Muscle layer of duodenum (tissue), 2 donors: ENCODE results near the gene FIP1L1.

Source experiments
- H3K27ac ChIP-seq: one replicate; pipeline ENCODE4 v1.7.0; 2013; ENCODE audit warnings: mild to moderate bottlenecking, low read length
- H3K27me3 ChIP-seq: one replicate; pipeline ENCODE4 v1.7.0; 2013; ENCODE audit warnings: low read depth, mild to moderate bottlenecking, control low read depth, low read length
- H3K36me3 ChIP-seq, 2 donors: one replicate each; pipeline ENCODE4 v1.7.0; 2013; ENCODE audit warnings: low read length in 2 of 2, control low read depth in 1 of 2, mild to moderate bottlenecking in 1 of 2; ENCODE audit not compliant: insufficient read depth in 2 of 2, control insufficient read depth in 1 of 2
- H3K4me1 ChIP-seq, 2 donors: one replicate each; pipeline ENCODE4 v1.7.0; 2013; ENCODE audit warnings: low read length in 2 of 2, mild to moderate bottlenecking in 2 of 2, control low read depth in 1 of 2, moderate library complexity in 1 of 2; ENCODE audit not compliant: insufficient read depth in 2 of 2, control insufficient read depth in 1 of 2
- H3K4me3 ChIP-seq, 2 donors: one replicate each; pipeline ENCODE4 v1.7.0; 2013; ENCODE audit warnings: low read length in 2 of 2, low read depth in 1 of 2, mild to moderate bottlenecking in 1 of 2
- H3K9me3 ChIP-seq, 2 donors: one replicate each; pipeline ENCODE4 v1.7.0; 2013; ENCODE audit warnings: low read length in 2 of 2, control low read depth in 1 of 2, mild to moderate bottlenecking in 1 of 2; ENCODE audit not compliant: control insufficient read depth in 1 of 2
- donor health status: healthy.

Gene FIP1L1

GRCh38 chr4:53507058-53507457 lies 129.6 kb downstream of the FIP1L1 start:
- Histone ChIP-seq H3K36me3 (peaks cover 0 to 5% of the 10 kb centered on the region in 2 donors), H3K27ac (no peak overlapping the region), H3K4me3 (no peak overlapping the region), H3K9me3 (no peaks in the 10 kb centered on the region), H3K27me3 (no peaks in the 10 kb centered on the region), H3K4me1 (no peaks in the 10 kb centered on the region)

GRCh38 chr4:53507671-53508286 lies 130.3 kb downstream of the FIP1L1 start:
- H3K4me1 ChIP-seq: no peaks in the 10 kb centered on the region
- H3K36me3 ChIP-seq: peaks cover 0 to 5% of the 10 kb centered on the region in 2 donors
- no peak overlapping the region for H3K4me3 ChIP-seq
- no peaks in the 10 kb centered on the region for H3K9me3 ChIP-seq
- H3K27ac ChIP-seq: no peak overlapping the region
- no peaks in the 10 kb centered on the region for H3K27me3 ChIP-seq

GRCh38 chr4:53508446-53508845 lies 131.0 kb downstream of the FIP1L1 start:
- Histone ChIP-seq H3K36me3 (peaks cover 0 to 5% of the 10 kb centered on the region in 2 donors), H3K27ac (no peak overlapping the region), H3K4me1 (no peaks in the 10 kb centered on the region), H3K4me3 (no peak overlapping the region), H3K9me3 (no peaks in the 10 kb centered on the region), H3K27me3 (no peaks in the 10 kb centered on the region)

- Histone ChIP-seq H3K27ac (no peak overlapping the region), H3K9me3 (no peaks in the 10 kb centered on the region), H3K4me3 (no peak overlapping the region), H3K4me1 (no peaks in the 10 kb centered on the region), H3K36me3 (peaks cover 0 to 5% of the 10 kb centered on the region in 2 donors), H3K27me3 (no peaks in the 10 kb centered on the region)
Observed at GRCh38 chr4:53510321-53510720, 132.9 kb downstream of the FIP1L1 start.
